ENCODE results near the gene INCA1. TPM values are rescaled to one million over a fixed set of nuclear protein-coding genes. Genes with fewer than 3 reads are reported as not detected.

Gene INCA1
- total and polyA plus RNA-seq, 2 donors: 0.24 to 1.5 TPM

- peaks cover 0 to 5% of the 10 kb centered on the region in 2 donors for H3K9me3 ChIP-seq (ENCODE audit: control insufficient read depth in 2 of 2, insufficient read depth in 1 of 2, low read length in 1 of 2)
- H3K27ac ChIP-seq (ENCODE audit: low read depth in 1 of 2, low read length in 1 of 2): peak overlapping the region; percentile 99 to 100
- under 1% methylated on average over 40 of the region's 40 CpGs for WGBS
- H3K4me1 ChIP-seq (ENCODE audit: control insufficient read depth in 2 of 2, insufficient read depth in 2 of 2, low read length in 2 of 2): peaks cover 32 to 58% of the 10 kb centered on the region in 2 donors
- H3K36me3 ChIP-seq (ENCODE audit: control insufficient read depth in 2 of 2, insufficient read depth in 2 of 2, low read length in 1 of 2): peaks cover 19 to 35% of the 10 kb centered on the region in 2 donors
- peaks cover 0 to 5% of the 10 kb centered on the region in 2 donors for H3K27me3 ChIP-seq (ENCODE audit: control insufficient read depth in 2 of 2, insufficient read depth in 1 of 2, low read length in 1 of 2)
- DNase-seq (ENCODE audit: low read depth in 6 of 9, low spot score in 9 of 9): peak in 6 of 9 donors; percentile 57 to 84 (median 68)
- H3K4me3 ChIP-seq (ENCODE audit: low read length in 2 of 2): peak overlapping the region; percentile 100
These were observed 48.4 kb downstream of the INCA1 start for GRCh38 chr17:4948931-4949320.

- Histone ChIP-seq H3K4me1 (ENCODE audit: control insufficient read depth in 2 of 2, insufficient read depth in 2 of 2, low read length in 2 of 2) (peaks cover 38 to 61% of the 10 kb centered on the region in 2 donors), H3K27me3 (ENCODE audit: control insufficient read depth in 2 of 2, insufficient read depth in 1 of 2, low read length in 1 of 2) (peaks cover 0 to 5% of the 10 kb centered on the region in 2 donors), H3K36me3 (ENCODE audit: control insufficient read depth in 2 of 2, insufficient read depth in 2 of 2, low read length in 1 of 2) (peaks cover 24 to 41% of the 10 kb centered on the region in 2 donors), H3K4me3 (ENCODE audit: low read length in 2 of 2) (peak within 1 kb of the TSS; percentile 100), H3K27ac (ENCODE audit: low read depth in 1 of 2, low read length in 1 of 2) (peak within 1 kb of the TSS; percentile 99 to 100), H3K9me3 (ENCODE audit: control insufficient read depth in 2 of 2, insufficient read depth in 1 of 2, low read length in 1 of 2) (peaks cover 0 to 5% of the 10 kb centered on the region in 2 donors)
- peak in 8 of 9 donors; percentile 79 to 96 (median 89) for DNase-seq (ENCODE audit: low read depth in 6 of 9, low spot score in 9 of 9)
- WGBS: under 1% methylated on average over 59 of the region's 59 CpGs
These were observed 49.0 kb downstream of the INCA1 start, which contains the start of gene PFN1 for GRCh38 chr17:4948166-4948930. TSS of gene PFN1 (minus strand) at chr17:4948530. CDS start at chr17:4948394, 136 bp downstream.

- H3K27me3 ChIP-seq (ENCODE audit: control insufficient read depth in 2 of 2, insufficient read depth in 1 of 2, low read length in 1 of 2): peaks cover 0 to 5% of the 10 kb centered on the region in 2 donors
- H3K4me3 ChIP-seq (ENCODE audit: low read length in 2 of 2): peak overlapping the region; percentile 100
- WGBS: under 1% methylated on average over 56 of the region's 56 CpGs
- H3K4me1 ChIP-seq (ENCODE audit: control insufficient read depth in 2 of 2, insufficient read depth in 2 of 2, low read length in 2 of 2): peaks cover 45 to 63% of the 10 kb centered on the region in 2 donors
- H3K36me3 ChIP-seq (ENCODE audit: control insufficient read depth in 2 of 2, insufficient read depth in 2 of 2, low read length in 1 of 2): peaks cover 31 to 49% of the 10 kb centered on the region in 2 donors
- peak in 7 of 9 donors; percentile 63 to 87 (median 69) for DNase-seq (ENCODE audit: low read depth in 6 of 9, low spot score in 9 of 9)
- peaks cover 0 to 5% of the 10 kb centered on the region in 2 donors for H3K9me3 ChIP-seq (ENCODE audit: control insufficient read depth in 2 of 2, insufficient read depth in 1 of 2, low read length in 1 of 2)
- peak overlapping the region; percentile 99 to 100 for H3K27ac ChIP-seq (ENCODE audit: low read depth in 1 of 2, low read length in 1 of 2)
These were observed 49.7 kb downstream of the INCA1 start for GRCh38 chr17:4947411-4948165.

GRCh38 chr17:4947010-4947410, 50.3 kb downstream of the INCA1 start:
- Histone ChIP-seq H3K4me3 (ENCODE audit: low read length in 2 of 2) (peak overlapping the region; percentile 100), H3K36me3 (ENCODE audit: control insufficient read depth in 2 of 2, insufficient read depth in 2 of 2, low read length in 1 of 2) (peaks cover 35 to 55% of the 10 kb centered on the region in 2 donors), H3K4me1 (ENCODE audit: control insufficient read depth in 2 of 2, insufficient read depth in 2 of 2, low read length in 2 of 2) (peaks cover 45 to 69% of the 10 kb centered on the region in 2 donors), H3K27me3 (ENCODE audit: control insufficient read depth in 2 of 2, insufficient read depth in 1 of 2, low read length in 1 of 2) (peaks cover 0 to 5% of the 10 kb centered on the region in 2 donors), H3K27ac (ENCODE audit: low read depth in 1 of 2, low read length in 1 of 2) (peak overlapping the region; percentile 99 to 100), H3K9me3 (ENCODE audit: control insufficient read depth in 2 of 2, insufficient read depth in 1 of 2, low read length in 1 of 2) (peaks cover 0 to 5% of the 10 kb centered on the region in 2 donors)
- DNase-seq (ENCODE audit: low read depth in 6 of 9, low spot score in 9 of 9): no peak
- WGBS: under 1% methylated on average over 7 of the region's 7 CpGs

- peak overlapping the region; percentile 100 for H3K4me3 ChIP-seq (ENCODE audit: low read length in 2 of 2)
- H3K27me3 ChIP-seq (ENCODE audit: control insufficient read depth in 2 of 2, insufficient read depth in 1 of 2, low read length in 1 of 2): peaks cover 0 to 5% of the 10 kb centered on the region in 2 donors
- peaks cover 0 to 5% of the 10 kb centered on the region in 2 donors for H3K9me3 ChIP-seq (ENCODE audit: control insufficient read depth in 2 of 2, insufficient read depth in 1 of 2, low read length in 1 of 2)
- WGBS: 41% methylated on average over 16 of the region's 16 CpGs
- peak overlapping the region; percentile 99 to 100 for H3K27ac ChIP-seq (ENCODE audit: low read depth in 1 of 2, low read length in 1 of 2)
- H3K4me1 ChIP-seq (ENCODE audit: control insufficient read depth in 2 of 2, insufficient read depth in 2 of 2, low read length in 2 of 2): peaks cover 44 to 69% of the 10 kb centered on the region in 2 donors
- DNase-seq (ENCODE audit: low read depth in 6 of 9, low spot score in 9 of 9): no peak
- H3K36me3 ChIP-seq (ENCODE audit: control insufficient read depth in 2 of 2, insufficient read depth in 2 of 2, low read length in 1 of 2): peaks cover 35 to 60% of the 10 kb centered on the region in 2 donors
These were observed 50.9 kb downstream of the INCA1 start for GRCh38 chr17:4946312-4946976.

- no peak for DNase-seq (ENCODE audit: low read depth in 6 of 9, low spot score in 9 of 9)
- peaks cover 0 to 5% of the 10 kb centered on the region in 2 donors for H3K27me3 ChIP-seq (ENCODE audit: control insufficient read depth in 2 of 2, insufficient read depth in 1 of 2, low read length in 1 of 2)
These were observed 51.4 kb downstream of the INCA1 start for GRCh38 chr17:4945944-4946280.

GRCh38 chr17:4945176-4945943, 52.0 kb downstream of the INCA1 start:
- Histone ChIP-seq H3K4me3 (ENCODE audit: low read length in 2 of 2) (peak overlapping the region; percentile 100), H3K27ac (ENCODE audit: low read depth in 1 of 2, low read length in 1 of 2) (peak overlapping the region; percentile 95 to 99), H3K27me3 (ENCODE audit: control insufficient read depth in 2 of 2, insufficient read depth in 1 of 2, low read length in 1 of 2) (peaks cover 0 to 4% of the 10 kb centered on the region in 2 donors), H3K9me3 (ENCODE audit: control insufficient read depth in 2 of 2, insufficient read depth in 1 of 2, low read length in 1 of 2) (peaks cover 0 to 5% of the 10 kb centered on the region in 2 donors), H3K36me3 (ENCODE audit: control insufficient read depth in 2 of 2, insufficient read depth in 2 of 2, low read length in 1 of 2) (peaks cover 35 to 61% of the 10 kb centered on the region in 2 donors), H3K4me1 (ENCODE audit: control insufficient read depth in 2 of 2, insufficient read depth in 2 of 2, low read length in 2 of 2) (peaks cover 39 to 65% of the 10 kb centered on the region in 2 donors)
- DNase-seq (ENCODE audit: low read depth in 6 of 9, low spot score in 9 of 9): peak in 1 of 9 donors; percentile 56
- WGBS: 72% methylated on average over 7 of the region's 7 CpGs

More at GRCh38 chr17:4945944-4946280, 51.4 kb downstream of the INCA1 start:
- Histone ChIP-seq H3K4me3 (ENCODE audit: low read length in 2 of 2) (peak overlapping the region; percentile 100), H3K4me1 (ENCODE audit: control insufficient read depth in 2 of 2, insufficient read depth in 2 of 2, low read length in 2 of 2) (peaks cover 42 to 69% of the 10 kb centered on the region in 2 donors), H3K36me3 (ENCODE audit: control insufficient read depth in 2 of 2, insufficient read depth in 2 of 2, low read length in 1 of 2) (peaks cover 35 to 61% of the 10 kb centered on the region in 2 donors), H3K9me3 (ENCODE audit: control insufficient read depth in 2 of 2, insufficient read depth in 1 of 2, low read length in 1 of 2) (peaks cover 0 to 5% of the 10 kb centered on the region in 2 donors), H3K27ac (ENCODE audit: low read depth in 1 of 2, low read length in 1 of 2) (peak overlapping the region in 1 of 2 donors; percentile 99)
- 65% methylated on average over 4 of the region's 4 CpGs for WGBS

GRCh38 chr17:4944554-4945175, 52.7 kb downstream of the INCA1 start:
- peaks cover 35 to 61% of the 10 kb centered on the region in 2 donors for H3K36me3 ChIP-seq (ENCODE audit: control insufficient read depth in 2 of 2, insufficient read depth in 2 of 2, low read length in 1 of 2)
- peak overlapping the region; percentile 100 for H3K4me3 ChIP-seq (ENCODE audit: low read length in 2 of 2)
- WGBS: 54% methylated on average over 8 of the region's 8 CpGs
- peak overlapping the region; percentile 95 to 99 for H3K27ac ChIP-seq (ENCODE audit: low read depth in 1 of 2, low read length in 1 of 2)
- peaks cover 36 to 61% of the 10 kb centered on the region in 2 donors for H3K4me1 ChIP-seq (ENCODE audit: control insufficient read depth in 2 of 2, insufficient read depth in 2 of 2, low read length in 2 of 2)
- no peak for DNase-seq (ENCODE audit: low read depth in 6 of 9, low spot score in 9 of 9)
- H3K27me3 ChIP-seq (ENCODE audit: control insufficient read depth in 2 of 2, insufficient read depth in 1 of 2, low read length in 1 of 2): no peaks in the 10 kb centered on the region
- H3K9me3 ChIP-seq (ENCODE audit: control insufficient read depth in 2 of 2, insufficient read depth in 1 of 2, low read length in 1 of 2): peaks cover 0 to 5% of the 10 kb centered on the region in 2 donors
